ENCODE data around the gene CEP104.

The CEP104 gene

DNA sequence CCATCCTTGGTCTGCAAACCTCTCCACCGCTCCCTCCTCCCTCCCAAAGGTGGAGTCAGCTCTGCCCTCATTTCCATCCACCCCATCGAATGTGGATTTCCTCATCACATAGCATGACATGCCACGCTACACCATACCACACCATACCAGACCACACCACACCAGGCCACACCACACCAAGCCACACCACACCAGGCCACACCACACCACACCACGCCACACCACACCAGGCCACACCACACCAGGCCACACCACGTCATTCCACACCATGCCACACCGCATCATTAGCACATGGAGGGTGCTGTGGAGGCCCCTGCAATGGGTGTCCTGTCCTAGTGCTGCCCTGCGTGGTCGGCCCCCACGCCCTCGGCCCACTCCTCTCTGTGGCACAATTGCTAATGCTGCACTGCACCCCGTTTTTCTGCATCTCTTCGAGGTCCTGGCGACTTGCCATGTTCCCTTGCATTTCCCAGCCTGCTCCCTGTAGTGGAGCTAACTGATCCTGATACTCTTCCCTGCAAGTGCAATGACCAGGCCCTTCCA, 11.5 kb upstream of the CEP104 start:
- no peak for DNase-seq (ENCODE audit: low read depth)

GRCh38 chr1:3865606-3866160, 8.7 kb upstream of the CEP104 start:
- no peak for DNase-seq (ENCODE audit: low read depth)

DNA sequence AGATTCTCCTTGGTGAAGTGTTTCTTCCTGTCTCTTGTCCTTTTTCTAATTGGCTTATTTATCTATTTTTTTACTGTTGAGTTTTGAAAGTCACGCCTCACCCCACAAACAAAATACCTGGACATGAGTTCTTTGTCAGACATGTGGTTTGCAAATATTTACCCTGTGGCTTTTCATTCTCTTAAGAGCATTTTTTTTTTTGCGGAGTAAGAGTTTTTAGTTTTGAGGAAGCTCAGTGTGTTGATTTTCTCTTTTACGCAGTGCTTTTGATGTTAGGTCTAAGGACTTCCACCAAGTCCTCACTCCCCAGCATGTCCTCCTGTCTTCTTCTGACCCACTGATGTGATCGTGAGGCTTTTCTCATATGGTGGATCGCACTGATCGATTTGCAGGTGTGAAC, 7.9 kb upstream of the CEP104 start:
- DNase-seq (ENCODE audit: low read depth) = no peak

- no peak for DNase-seq (ENCODE audit: low read depth)
Measured at GRCh38 chr1:3863231-3863935, 6.4 kb upstream of the CEP104 start.

DNA sequence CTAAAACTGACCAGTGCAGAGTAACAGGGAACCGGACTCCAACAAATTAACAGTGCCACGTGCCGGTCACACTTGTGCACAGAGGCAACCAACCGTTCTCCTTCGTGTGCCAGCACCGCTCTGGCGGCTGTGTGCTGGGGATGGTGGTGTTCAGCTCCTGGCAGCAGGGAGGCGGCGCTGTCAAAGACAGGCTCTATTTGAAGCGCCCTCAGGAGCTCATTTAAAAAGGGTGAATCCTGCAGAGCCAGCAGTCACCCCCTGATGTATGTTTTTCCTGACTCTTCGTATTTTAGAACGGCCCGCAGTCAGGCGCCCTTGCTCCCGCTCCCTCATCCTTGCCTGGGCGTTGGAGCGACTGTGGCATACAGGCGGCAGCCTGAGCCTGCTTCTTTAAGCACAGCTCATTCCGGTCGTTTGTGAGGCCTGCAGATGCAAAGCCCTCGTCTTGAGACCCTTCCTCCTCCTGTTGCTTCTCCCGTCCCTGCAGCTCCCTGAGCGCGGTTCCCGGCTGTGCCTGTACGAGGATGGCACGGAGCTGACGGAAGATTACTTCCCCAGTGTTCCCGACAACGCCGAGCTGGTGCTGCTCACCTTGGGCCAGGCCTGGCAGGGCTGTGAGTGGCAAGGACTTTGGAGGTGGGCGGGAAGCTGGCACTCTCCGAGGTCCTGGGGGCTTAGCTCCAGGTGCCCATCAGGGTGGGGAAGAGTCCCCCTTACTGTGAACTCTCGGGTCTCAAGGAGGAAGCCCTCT, 1.4 kb upstream of the CEP104 start:
- no peak for DNase-seq (ENCODE audit: low read depth)

GRCh38 chr1:3857791-3858129, 749 bp upstream of the CEP104 start:
- peak; percentile 4 for DNase-seq (ENCODE audit: low read depth)

- no peak for DNase-seq (ENCODE audit: low read depth)
Measured at GRCh38 chr1:3852711-3853485, 4.1 kb downstream of the CEP104 start.

DNA sequence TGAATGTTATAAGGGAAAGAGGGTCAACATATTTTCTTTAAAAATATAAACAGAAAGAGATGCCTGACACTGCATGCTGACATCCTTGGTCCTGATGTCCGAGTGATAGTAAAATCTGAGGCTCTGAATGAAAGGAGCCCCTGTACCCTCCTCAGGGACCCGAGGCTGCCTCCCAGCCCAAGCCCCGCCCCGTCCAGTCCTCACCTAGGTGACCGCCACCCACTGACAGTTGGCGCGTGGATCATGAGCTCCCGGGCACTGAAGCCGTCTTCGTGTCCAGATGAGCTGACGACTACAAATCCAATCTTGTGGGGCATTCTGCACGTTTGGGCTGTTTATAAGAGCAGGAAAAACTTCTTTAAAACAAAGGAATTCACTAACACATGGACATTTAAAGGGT, 4.9 kb downstream of the CEP104 start:
- DNase-seq (ENCODE audit: low read depth) = no peak

- no peak for DNase-seq (ENCODE audit: low read depth)
Measured at GRCh38 chr1:3851292-3851691, 5.7 kb downstream of the CEP104 start.

DNA sequence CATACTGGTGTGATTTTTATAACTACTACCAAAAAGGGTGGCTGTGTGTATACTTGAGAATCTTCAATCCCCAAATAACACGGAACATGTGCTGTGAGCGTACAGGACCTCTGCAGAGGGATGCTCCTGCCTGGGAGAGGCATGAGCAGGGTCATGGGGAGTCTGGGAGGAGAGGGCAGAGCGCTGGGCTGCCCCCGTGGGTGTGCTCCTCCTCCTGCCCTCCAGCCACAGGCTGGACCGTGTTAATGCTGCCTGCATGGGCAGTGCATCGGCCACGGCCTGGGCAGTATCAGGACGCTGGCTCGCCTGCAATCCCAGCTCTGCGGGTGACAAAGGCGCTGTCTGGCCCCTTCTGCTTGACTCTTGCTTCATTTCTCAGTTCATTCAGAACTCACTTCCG, 6.2 kb downstream of the CEP104 start:
- DNase-seq (ENCODE audit: low read depth) = no peak

DNA sequence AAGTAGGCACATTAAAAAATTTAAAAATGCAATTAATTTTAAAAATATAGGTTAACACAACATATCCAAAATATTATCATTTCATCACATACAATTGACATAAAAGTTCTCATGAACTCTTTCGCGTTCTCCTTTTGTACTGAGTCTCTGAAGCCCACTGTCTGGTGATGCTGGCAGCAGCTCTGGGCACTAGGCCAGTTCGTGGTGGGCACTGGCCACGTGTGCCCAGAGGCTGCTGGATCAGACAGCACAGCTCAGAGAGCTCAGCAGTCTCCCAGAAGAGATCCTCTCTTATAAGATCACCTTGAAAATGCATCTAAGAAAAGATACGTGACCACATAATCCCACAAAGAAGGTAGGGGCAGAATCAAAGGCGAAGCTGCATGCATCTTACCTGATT, 9.9 kb downstream of the CEP104 start:
- no peak for DNase-seq (ENCODE audit: low read depth)

DNA sequence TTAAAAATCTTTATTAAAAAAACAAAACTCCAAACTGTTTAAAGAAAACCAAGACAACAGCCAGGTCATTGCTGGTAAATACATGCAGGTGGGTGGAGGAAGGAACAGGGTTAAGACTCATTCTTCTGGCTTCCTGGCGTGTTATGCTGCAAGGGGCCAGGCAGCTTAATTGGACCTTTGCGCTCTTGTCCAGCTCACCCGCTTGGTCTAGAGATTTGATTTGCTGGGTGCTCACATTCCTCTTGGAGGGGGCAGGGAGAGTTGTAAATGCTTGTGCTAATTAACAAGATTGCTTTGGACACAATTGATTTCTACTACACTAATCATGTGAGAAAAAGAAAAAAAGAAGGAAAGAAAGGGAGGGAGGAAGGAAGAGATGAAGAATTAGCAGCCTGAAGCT, 10.5 kb downstream of the CEP104 start:
- no peak for DNase-seq (ENCODE audit: low read depth)

- no peak for DNase-seq (ENCODE audit: low read depth)
Measured at GRCh38 chr1:3842912-3843311, 14.1 kb downstream of the CEP104 start.

GRCh38 chr1:3841491-3841890, 15.5 kb downstream of the CEP104 start:
- no peak for DNase-seq (ENCODE audit: low read depth)

- no peak for DNase-seq (ENCODE audit: low read depth)
Measured at GRCh38 chr1:3838788-3839187, 18.2 kb downstream of the CEP104 start.

DNA sequence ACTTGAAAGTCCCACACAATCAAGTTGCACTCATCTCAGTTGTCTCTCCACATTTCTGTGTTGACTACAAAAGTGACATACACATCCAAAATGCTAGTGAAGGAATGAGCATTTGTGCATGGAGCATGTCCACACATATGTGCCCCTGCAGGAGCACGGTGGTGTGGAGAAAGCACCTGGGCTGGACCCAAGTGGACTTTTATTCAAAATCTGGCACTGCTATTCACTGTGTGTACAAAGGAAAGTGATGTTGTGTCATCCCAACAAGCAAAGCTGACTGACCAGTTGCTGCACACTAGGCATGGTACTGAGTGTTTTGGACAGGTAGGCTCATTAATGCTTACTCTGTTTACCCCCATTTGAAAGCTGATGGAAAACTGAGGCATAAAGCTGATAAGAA, 19.3 kb downstream of the CEP104 start:
- no peak for DNase-seq (ENCODE audit: low read depth)

- no peak for DNase-seq (ENCODE audit: low read depth)
Measured at GRCh38 chr1:3837200-3837599, 19.8 kb downstream of the CEP104 start.

- no peak for DNase-seq (ENCODE audit: low read depth)
Measured at GRCh38 chr1:3836421-3836820, 20.6 kb downstream of the CEP104 start.

- DNase-seq (ENCODE audit: low read depth) = no peak
Measured at GRCh38 chr1:3834701-3835100, 22.3 kb downstream of the CEP104 start.

DNA sequence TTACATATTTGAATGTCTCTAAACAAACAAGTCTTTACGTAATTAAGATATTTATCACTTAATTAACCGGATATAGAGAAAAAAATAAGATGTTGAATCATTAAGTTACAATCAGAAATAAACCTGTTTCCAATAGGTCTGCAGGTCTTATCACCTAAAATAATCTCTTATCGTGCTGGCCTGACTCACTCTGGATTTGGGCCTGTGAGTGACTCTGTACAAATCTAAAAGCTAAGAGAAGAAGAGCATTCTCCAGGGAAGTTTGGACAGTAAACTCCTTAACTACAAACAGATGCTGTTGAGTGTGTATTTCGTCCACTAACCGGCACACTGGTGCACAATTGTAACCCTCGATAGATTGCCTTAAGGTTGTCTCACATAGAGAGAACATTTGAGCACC, 25.3 kb downstream of the CEP104 start:
- no peak for DNase-seq (ENCODE audit: low read depth)

GRCh38 chr1:3828391-3828790, 28.6 kb downstream of the CEP104 start:
- DNase-seq (ENCODE audit: low read depth) = no peak

- DNase-seq (ENCODE audit: low read depth) = no peak
Measured at GRCh38 chr1:3827813-3828307, 29.2 kb downstream of the CEP104 start.
